Tibial nerve (tissue), 4 donors: ENCODE data around the gene RABEP2.

Source experiments
- CTCF ChIP-seq, 5 experiments: fragments of 200-600 bp in 3 of 5; fragments of 450-650 bp in 2 of 5; sonication (generic) in 3 of 5; IDR thresholded peaks; one replicate each; pipeline ENCODE4 v1.5.1; 2016 to 2019; ENCODE audit warnings: antibody characterized with exemption in 5 of 5, mild to moderate bottlenecking in 3 of 5, moderate library complexity in 2 of 5
- EP300 ChIP-seq, 2 donors: sonication (generic); formaldehyde crosslinking; IDR thresholded peaks; one replicate each; pipeline ENCODE4 v1.6.1; 2017; ENCODE audit warnings: antibody characterized with exemption in 2 of 2, mild to moderate bottlenecking in 1 of 2
- POLR2A ChIP-seq, 2 donors: fragments of 450-650 bp; IDR thresholded peaks; one replicate each; pipeline ENCODE4 v1.6.1; 2017; ENCODE audit warnings: antibody characterized with exemption in 2 of 2, mild to moderate bottlenecking in 2 of 2, moderate library complexity in 2 of 2

- TF ChIP-seq POLR2A (IDR thresholded peaks at IDR 0.05) (no peak), CTCF (IDR thresholded peaks at IDR 0.05) (no peak), EP300 (IDR thresholded peaks at IDR 0.05) (no peak)
These were observed 39.5 kb upstream of the RABEP2 start for GRCh38 chr16:28964496-28964895.
